Upper lobe of left lung (tissue), 4 donors: ENCODE results near the gene EFNA5.

Source experiments
- CTCF ChIP-seq, 6 experiments: fragments of 450-650 bp in 4 of 6; fragments of 200-600 bp in 2 of 6; sonication (generic) in 2 of 6; IDR thresholded peaks; one replicate each; pipeline ENCODE4 v1.5.1; 2016 to 2019; ENCODE audit warnings: antibody characterized with exemption in 6 of 6
- POLR2A ChIP-seq, 4 donors: fragments of 450-650 bp; IDR thresholded peaks; one replicate each; pipeline ENCODE4 v1.5.1; 2016 to 2017; ENCODE audit warnings: antibody characterized with exemption in 4 of 4, mild to moderate bottlenecking in 2 of 4

GRCh38 chr5:107698286-107698685, 27.5 kb upstream of the EFNA5 start:
- TF ChIP-seq POLR2A (IDR thresholded peaks at IDR 0.05) (no peak), CTCF (IDR thresholded peaks at IDR 0.05) (no peak)
